OCI-LY7 (cell line): ENCODE results near the gene ARL15. TPM values are rescaled to one million over a fixed set of nuclear protein-coding genes. Genes with fewer than 3 reads are reported as not detected.
"Not testable (repeated sequence)": the region's sequence is repeated elsewhere in the genome, so short reads cannot be mapped to it uniquely, and the experiment has no call there.

ENCODE experiments used
- BruUV-seq: library from RNA; stranded (reverse); fragments of 400-500 nt; replicated peaks from 2 replicates; lab custom pipeline; 2021; lab: Mats Ljungman, UMichigan
- CTCF ChIA-PET: fragments of 300-600 bp; sonication (Branson Sonifier 250); formaldehyde crosslinking; loops from one replicate; lab custom pipeline; 2022; ENCODE audit warnings: antibody characterized with exemption; ENCODE audit not compliant: unreplicated experiment; lab: Charles Lee
- POLR2A ChIA-PET: fragments of 300-600 bp; sonication (Branson Sonifier 250); formaldehyde crosslinking; loops from one replicate; lab custom pipeline; 2022; ENCODE audit warnings: antibody characterized with exemption; lab: Charles Lee
- DNase-seq: peaks from one replicate; pipeline ENCODE4 v3.0.0-alpha.2; 2015; ENCODE audit warnings: low spot score
- H2AFZ ChIP-seq: fragments of 200-600 bp; sonication (generic), shearing (Covaris generic); 2 replicates; pipeline ENCODE4 v1.6.1; 2014; ENCODE audit warnings: mild to moderate bottlenecking, antibody characterized with exemption, low read length, moderate library complexity
- H3K27ac ChIP-seq: fragments of 200-600 bp; sonication (generic); 2 replicates; pipeline ENCODE4 v1.5.1; 2014; ENCODE audit warnings: mixed run types, low read depth, mild to moderate bottlenecking, moderate library complexity, low read length, inconsistent platforms; ENCODE audit not compliant: poor library complexity, severe bottlenecking
- H3K36me3 ChIP-seq: fragments of 200-600 bp; sonication (generic); 2 replicates; pipeline ENCODE4 v1.6.1; 2014; ENCODE audit warnings: mild to moderate bottlenecking, antibody characterized with exemption, low read length, moderate library complexity, mixed read lengths; ENCODE audit not compliant: insufficient read depth
- H3K4me1 ChIP-seq: fragments of 200-600 bp; sonication (generic); 2 replicates; pipeline ENCODE4 v1.5.1; 2014; ENCODE audit warnings: mild to moderate bottlenecking, low read length; ENCODE audit not compliant: insufficient read depth, poor library complexity, severe bottlenecking
- H3K4me2 ChIP-seq: fragments of 200-600 bp; sonication (generic); 2 replicates; pipeline ENCODE4 v1.6.1; 2014; ENCODE audit warnings: mild to moderate bottlenecking, low read length
- H3K4me3 ChIP-seq: fragments of 200-600 bp; sonication (generic); 2 replicates; pipeline ENCODE4 v1.5.1; 2014; ENCODE audit warnings: mild to moderate bottlenecking, low read depth, low read length; ENCODE audit not compliant: poor library complexity, severe bottlenecking
- H3K79me2 ChIP-seq: fragments of 200-600 bp; sonication (generic); 2 replicates; pipeline ENCODE4 v1.6.1; 2016; ENCODE audit warnings: low read depth, mild to moderate bottlenecking, low read length, moderate library complexity, mixed read lengths; ENCODE audit not compliant: insufficient read depth
- H3K9me2 ChIP-seq: fragments of 200-600 bp; sonication (generic); 2 replicates; pipeline ENCODE4 v1.6.1; 2016; ENCODE audit warnings: mild to moderate bottlenecking, low read length, mixed read lengths; ENCODE audit not compliant: insufficient read depth
- H3K9me3 ChIP-seq: fragments of 200-600 bp; sonication (generic); 2 replicates; pipeline ENCODE4 v1.6.1; 2014; ENCODE audit warnings: mild to moderate bottlenecking, mixed run types, low read length, mixed read lengths
- H4K20me1 ChIP-seq: fragments of 200-600 bp; sonication (generic); 2 replicates; pipeline ENCODE4 v1.6.1; 2014; ENCODE audit warnings: mild to moderate bottlenecking, antibody characterized with exemption, low read length, moderate library complexity, mixed read lengths; ENCODE audit not compliant: insufficient read depth
- EZH2phosphoT487 ChIP-seq: fragments of 200-600 bp; sonication (generic); IDR thresholded peaks from 2 replicates; pipeline ENCODE4 v1.6.1; 2018; ENCODE audit warnings: low read depth, borderline replicate concordance, mild to moderate bottlenecking, mixed run types, antibody characterized with exemption, low read length, moderate library complexity, mixed read lengths
- intact Hi-C: fragments of 100-400 bp; cut with micrococcal nuclease; formaldehyde crosslinking; loops from one replicate; pipeline ENCODE4 v1.10.0; 2022; ENCODE audit not compliant: unreplicated experiment
- total RNA-seq, 2 experiments: library from RNA; depleted of rRNA in 1 of 2; stranded (reverse); fragments of >200 nt in 1 of 2; shearing (Covaris generic) in 1 of 2; gene quantifications; 2 replicates each; pipeline ENCODE4 v1.2.3, GENCODE V29; 2014 to 2022
- TF ChIP-seq, protein P1 (sequence below): fragments of 200-600 bp; sonication (generic); conservative IDR thresholded peaks from 2 replicates; pipeline ENCODE4 v1.5.1; 2014; ENCODE audit warnings: mild to moderate bottlenecking, antibody characterized with exemption, low read length, moderate library complexity, mixed read lengths

ARL15 gene
- total RNA-seq, 2 experiments from 2014 or later = 18.8 to 24.4 TPM

DNA sequence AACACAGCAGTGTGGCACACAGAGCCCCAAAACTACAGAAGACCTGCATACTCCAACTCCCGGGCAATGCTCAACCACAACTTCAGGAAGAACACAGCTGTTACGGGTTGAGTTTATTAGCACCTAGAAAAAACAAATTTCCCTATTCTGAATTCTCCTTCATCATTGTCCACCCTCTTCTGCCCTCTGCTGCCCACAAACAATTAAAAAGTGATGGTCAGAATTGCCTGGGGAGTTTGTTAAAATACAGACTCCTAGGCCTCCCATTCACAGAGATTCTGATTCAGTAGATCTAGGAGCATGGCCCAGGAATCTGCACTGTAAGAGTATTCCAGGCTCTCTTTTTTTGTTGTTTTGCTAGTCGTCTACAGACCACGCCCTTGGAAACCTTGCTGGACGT lies 439.3 kb downstream of the ARL15 start:
- Histone ChIP-seq H3K79me2 (no peaks in the 10 kb centered on the region), H3K4me1 (no peaks in the 10 kb centered on the region), H3K9me3 (no peaks in the 10 kb centered on the region), H3K36me3 (no peaks in the 10 kb centered on the region), H2AFZ (no peak overlapping the region), H3K27ac (no peak overlapping the region), H3K4me3 (no peak overlapping the region), H3K9me2 (no peaks in the 10 kb centered on the region), H3K4me2 (no peak overlapping the region), H4K20me1 (no peaks in the 10 kb centered on the region)
- no peak for DNase-seq
- ChIA-PET POLR2A (no interaction called here), CTCF (no interaction called here)
- intact Hi-C loops = no loop called here
- BruUV-seq = no TSS peak
- no peak for TF ChIP-seq EZH2phosphoT487
- TF ChIP-seq, protein P1, sequence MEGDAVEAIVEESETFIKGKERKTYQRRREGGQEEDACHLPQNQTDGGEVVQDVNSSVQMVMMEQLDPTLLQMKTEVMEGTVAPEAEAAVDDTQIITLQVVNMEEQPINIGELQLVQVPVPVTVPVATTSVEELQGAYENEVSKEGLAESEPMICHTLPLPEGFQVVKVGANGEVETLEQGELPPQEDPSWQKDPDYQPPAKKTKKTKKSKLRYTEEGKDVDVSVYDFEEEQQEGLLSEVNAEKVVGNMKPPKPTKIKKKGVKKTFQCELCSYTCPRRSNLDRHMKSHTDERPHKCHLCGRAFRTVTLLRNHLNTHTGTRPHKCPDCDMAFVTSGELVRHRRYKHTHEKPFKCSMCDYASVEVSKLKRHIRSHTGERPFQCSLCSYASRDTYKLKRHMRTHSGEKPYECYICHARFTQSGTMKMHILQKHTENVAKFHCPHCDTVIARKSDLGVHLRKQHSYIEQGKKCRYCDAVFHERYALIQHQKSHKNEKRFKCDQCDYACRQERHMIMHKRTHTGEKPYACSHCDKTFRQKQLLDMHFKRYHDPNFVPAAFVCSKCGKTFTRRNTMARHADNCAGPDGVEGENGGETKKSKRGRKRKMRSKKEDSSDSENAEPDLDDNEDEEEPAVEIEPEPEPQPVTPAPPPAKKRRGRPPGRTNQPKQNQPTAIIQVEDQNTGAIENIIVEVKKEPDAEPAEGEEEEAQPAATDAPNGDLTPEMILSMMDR = no peak

DNA sequence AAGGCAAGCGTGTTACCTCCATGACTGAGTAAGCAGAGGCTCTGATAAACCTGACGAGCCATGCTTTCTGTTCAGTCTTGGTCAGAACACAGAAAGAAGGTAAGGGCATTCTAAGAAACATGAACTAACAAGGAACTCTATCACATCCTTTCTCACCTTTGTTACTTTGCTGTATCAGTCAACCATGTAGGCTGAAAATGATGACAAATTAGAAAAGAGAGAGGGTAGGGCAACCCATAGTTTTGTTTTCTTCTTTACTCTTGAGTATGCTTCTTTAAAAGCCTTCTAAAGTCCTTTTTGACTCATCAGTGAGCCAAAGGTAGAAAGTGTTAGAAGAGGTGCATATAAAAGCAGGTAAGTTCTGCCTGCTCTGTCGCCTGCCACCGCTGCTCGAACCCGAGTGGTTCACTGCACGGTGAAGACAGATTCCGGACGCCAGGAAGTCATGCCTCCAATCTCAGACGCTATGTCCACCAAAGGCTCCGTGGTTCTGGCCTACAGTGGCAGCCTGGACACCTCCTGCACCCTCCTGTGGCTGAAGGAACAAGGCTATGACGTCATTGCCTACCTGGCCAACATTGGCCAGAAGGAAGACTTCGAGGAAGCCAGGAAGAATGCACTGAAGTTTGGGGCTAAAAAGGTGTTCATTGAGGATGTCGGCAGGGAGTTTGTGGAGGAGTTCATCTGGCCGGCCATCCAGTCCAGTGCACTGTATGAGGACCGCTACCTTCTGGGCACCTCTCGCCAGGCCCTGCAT lies 451.5 kb downstream of the ARL15 start:
- no peaks in the 10 kb centered on the region for H3K79me2 ChIP-seq
- H3K27ac ChIP-seq = no peak overlapping the region
- intact Hi-C loops = no loop called here
- no peak for TF ChIP-seq EZH2phosphoT487
- TF ChIP-seq, protein P1 = no peak
- no TSS peak for BruUV-seq
- no peak overlapping the region for H3K4me3 ChIP-seq
- ChIA-PET POLR2A (no interaction called here), CTCF (no interaction called here)
- H4K20me1 ChIP-seq = no peaks in the 10 kb centered on the region
- H3K9me3 ChIP-seq = no peaks in the 10 kb centered on the region
- H2AFZ ChIP-seq = no peak overlapping the region
- no peaks in the 10 kb centered on the region for H3K36me3 ChIP-seq
- H3K4me1 ChIP-seq = no peaks in the 10 kb centered on the region
- no peak for DNase-seq
- H3K9me2 ChIP-seq = no peaks in the 10 kb centered on the region
- H3K4me2 ChIP-seq = no peak overlapping the region

DNA sequence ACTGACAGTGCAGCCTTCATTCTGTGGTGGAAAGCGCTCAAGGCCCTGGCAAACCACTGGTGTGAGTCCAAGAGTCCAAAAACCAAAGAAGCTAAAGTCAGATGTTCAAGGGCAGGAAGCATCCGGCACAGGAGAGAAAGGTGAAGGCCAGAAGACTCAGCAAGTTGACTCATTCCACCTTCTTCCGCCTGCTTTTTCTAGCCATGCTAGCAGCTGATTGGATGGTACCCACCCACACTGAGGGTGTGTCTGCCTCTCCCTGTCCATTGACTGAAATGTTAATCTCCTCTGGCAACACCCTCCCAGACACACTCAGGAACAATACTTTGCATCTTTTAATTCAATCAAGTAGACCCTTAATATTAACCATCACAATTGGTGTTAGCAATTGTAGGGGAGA lies 453.9 kb downstream of the ARL15 start:
- Histone ChIP-seq H3K79me2 (no peaks in the 10 kb centered on the region), H3K9me3 (no peaks in the 10 kb centered on the region), H4K20me1 (no peaks in the 10 kb centered on the region), H2AFZ (no peak overlapping the region), H3K4me3 (no peak overlapping the region), H3K9me2 (no peaks in the 10 kb centered on the region), H3K4me2 (no peak overlapping the region), H3K36me3 (no peaks in the 10 kb centered on the region), H3K27ac (no peak overlapping the region), H3K4me1 (no peaks in the 10 kb centered on the region)
- intact Hi-C loops = no loop called here
- DNase-seq = no peak
- ChIA-PET CTCF (no interaction called here), POLR2A (no interaction called here)
- TF ChIP-seq, protein P1 = no peak
- no peak for TF ChIP-seq EZH2phosphoT487
- BruUV-seq = no TSS peak

DNA sequence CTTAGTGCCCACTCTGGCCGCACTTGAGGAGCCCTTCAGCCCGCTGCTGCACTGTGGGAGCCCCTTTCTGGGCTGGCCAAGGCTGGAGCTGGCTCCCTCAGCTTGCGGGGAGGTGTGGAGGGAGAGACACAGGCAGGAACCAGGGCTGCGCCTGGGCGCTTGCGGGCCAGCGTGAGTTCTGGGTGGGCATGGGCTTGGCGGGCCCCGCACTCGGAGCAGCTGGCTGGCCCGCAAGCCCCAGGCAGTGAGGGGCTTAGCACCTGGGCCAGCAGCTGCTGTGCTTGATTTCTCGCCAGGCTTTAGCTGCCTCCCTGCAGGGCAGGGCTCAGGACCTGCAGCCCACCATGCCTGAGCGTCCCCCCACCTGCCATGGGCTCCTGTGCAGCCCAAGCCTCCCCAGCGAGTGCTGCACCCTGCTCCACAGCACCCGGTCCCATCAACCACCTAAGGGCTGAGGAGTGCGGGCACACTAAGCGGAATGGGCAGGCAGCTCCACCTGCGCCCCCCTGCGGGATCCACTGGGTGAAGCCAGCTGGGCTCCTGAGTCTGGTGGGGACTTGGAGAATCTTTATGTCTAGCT lies 473.4 kb downstream of the ARL15 start:
- intact Hi-C loops, DNase-seq: not testable (repeated sequence)
- POLR2A ChIA-PET = interaction anchor here (0.6 to 0.9 kb wide), 3 partner anchors 199 to 586 kb away, joined by 3 to 5 read pairs (median 3); no protein-coding TSS in a partner anchor

More for the DNA sequence above, 473.4 kb downstream of the ARL15 start:
- not testable (repeated sequence) for H3K36me3 ChIP-seq, H3K79me2 ChIP-seq, H2AFZ ChIP-seq, H4K20me1 ChIP-seq, H3K9me2 ChIP-seq, H3K4me1 ChIP-seq, H3K4me3 ChIP-seq, H3K9me3 ChIP-seq, H3K4me2 ChIP-seq, H3K27ac ChIP-seq, BruUV-seq
- CTCF ChIA-PET = interaction anchor here (1.0 kb wide), 1 partner anchor 13 kb away, joined by 3 read pairs; no protein-coding TSS in a partner anchor
